Trophoblast cell (in vitro differentiated cells and primary cell): ENCODE measurements around the gene AQP10.
"Not testable (repeated sequence)": the region's sequence is repeated elsewhere in the genome, so short reads cannot be mapped to it uniquely, and the experiment has no call there.

Experiments used
- DNase-seq, 2 donors: peaks; one replicate each; pipeline ENCODE4 v3.0.0-alpha.2; 2016
- H2AFZ ChIP-seq: 2 replicates; pipeline ENCODE4 v1.6.1; 2013; ENCODE audit warnings: low read length, moderate library complexity, mild to moderate bottlenecking; ENCODE audit not compliant: insufficient read depth, poor library complexity
- H2AK5ac ChIP-seq: 2 replicates; pipeline ENCODE4 v1.6.1; 2013; ENCODE audit warnings: mild to moderate bottlenecking, low read length
- H2BK120ac ChIP-seq: 2 replicates; pipeline ENCODE4 v1.6.1; 2013; ENCODE audit warnings: low read length, mild to moderate bottlenecking, moderate library complexity; ENCODE audit not compliant: insufficient read depth, poor library complexity
- H2BK12ac ChIP-seq: 2 replicates; pipeline ENCODE4 v1.6.1; 2013; ENCODE audit warnings: mild to moderate bottlenecking, low read length, moderate library complexity
- H2BK5ac ChIP-seq: 2 replicates; pipeline ENCODE4 v1.6.1; 2013; ENCODE audit warnings: low read length, low read depth, moderate library complexity, mild to moderate bottlenecking; ENCODE audit not compliant: poor library complexity
- H3K14ac ChIP-seq: 2 replicates; pipeline ENCODE4 v1.6.1; 2013; ENCODE audit warnings: mild to moderate bottlenecking, low read length
- H3K18ac ChIP-seq: 2 replicates; pipeline ENCODE4 v1.6.1; 2013; ENCODE audit warnings: mild to moderate bottlenecking, low read length
- H3K23ac ChIP-seq: 2 replicates; pipeline ENCODE4 v1.6.1; 2013; ENCODE audit warnings: low read length
- H3K27ac ChIP-seq: 2 replicates; pipeline ENCODE4 v1.5.1; 2013; ENCODE audit warnings: low read depth, mild to moderate bottlenecking, inconsistent platforms, low read length, moderate library complexity
- H3K27me3 ChIP-seq: 2 replicates; pipeline ENCODE4 v1.6.1; 2013; ENCODE audit warnings: inconsistent platforms, mild to moderate bottlenecking, low read length, moderate library complexity; ENCODE audit not compliant: insufficient read depth
- H3K36me3 ChIP-seq, 2 experiments: 1 replicate in 1 of 2; 2 replicates in 1 of 2; pipeline ENCODE4 v1.6.1; 2013; ENCODE audit warnings: low read length in 2 of 2, mild to moderate bottlenecking in 2 of 2, moderate library complexity in 1 of 2; ENCODE audit not compliant: insufficient read depth in 2 of 2, control insufficient read depth in 1 of 2
- H3K4ac ChIP-seq: 2 replicates; pipeline ENCODE4 v1.6.1; 2013; ENCODE audit warnings: low read depth, mild to moderate bottlenecking, low read length, moderate library complexity
- H3K4me1 ChIP-seq, 2 experiments: 1 replicate in 1 of 2; 2 replicates in 1 of 2; pipeline ENCODE4 v1.6.1; 2013; ENCODE audit warnings: low read length in 2 of 2, mild to moderate bottlenecking in 2 of 2, moderate library complexity in 1 of 2; ENCODE audit not compliant: insufficient read depth in 2 of 2, control insufficient read depth in 1 of 2
- H3K4me2 ChIP-seq: 2 replicates; pipeline ENCODE4 v1.6.1; 2013; ENCODE audit warnings: inconsistent platforms, mild to moderate bottlenecking, low read length, moderate library complexity
- H3K4me3 ChIP-seq: 2 replicates; pipeline ENCODE4 v1.5.1; 2013; ENCODE audit warnings: mild to moderate bottlenecking, low read depth, low read length, inconsistent platforms
- H3K79me1 ChIP-seq: one replicate; pipeline ENCODE4 v1.6.1; 2013; ENCODE audit warnings: low read length
- H3K79me2 ChIP-seq: 2 replicates; pipeline ENCODE4 v1.6.1; 2013; ENCODE audit warnings: low read length, mild to moderate bottlenecking; ENCODE audit not compliant: control insufficient read depth, insufficient read depth, poor library complexity
- H3K9ac ChIP-seq: 2 replicates; pipeline ENCODE4 v1.6.1; 2013; ENCODE audit warnings: mild to moderate bottlenecking, low read length
- H3K9me3 ChIP-seq: 2 replicates; pipeline ENCODE4 v1.6.1; 2013; ENCODE audit warnings: low read depth, mild to moderate bottlenecking, control low read depth, inconsistent platforms, low read length; ENCODE audit not compliant: insufficient read depth
- H4K12ac ChIP-seq: 2 replicates; pipeline ENCODE4 v1.6.1; 2013; ENCODE audit warnings: low read depth, mild to moderate bottlenecking, low read length, moderate library complexity
- H4K8ac ChIP-seq: 2 replicates; pipeline ENCODE4 v1.6.1; 2013; ENCODE audit warnings: low read depth, mild to moderate bottlenecking, low read length, moderate library complexity
- H4K91ac ChIP-seq: one replicate; pipeline ENCODE4 v1.6.1; 2013; ENCODE audit warnings: low read depth, mild to moderate bottlenecking, low read length, moderate library complexity
- WGBS: extraction: QIAGEN DNeasy Blood & Tissue Kit; methylation state at CpG from one replicate; pipeline ENCODE4 v1.1.7; 2013; ENCODE audit warnings: missing lambda C conversion rate; ENCODE audit not compliant: insufficient read length, insufficient coverage; ENCODE audit errors: extremely low coverage; 5-methylcytosine and 5-hydroxymethylcytosine counted together

AQP10 gene

DNA sequence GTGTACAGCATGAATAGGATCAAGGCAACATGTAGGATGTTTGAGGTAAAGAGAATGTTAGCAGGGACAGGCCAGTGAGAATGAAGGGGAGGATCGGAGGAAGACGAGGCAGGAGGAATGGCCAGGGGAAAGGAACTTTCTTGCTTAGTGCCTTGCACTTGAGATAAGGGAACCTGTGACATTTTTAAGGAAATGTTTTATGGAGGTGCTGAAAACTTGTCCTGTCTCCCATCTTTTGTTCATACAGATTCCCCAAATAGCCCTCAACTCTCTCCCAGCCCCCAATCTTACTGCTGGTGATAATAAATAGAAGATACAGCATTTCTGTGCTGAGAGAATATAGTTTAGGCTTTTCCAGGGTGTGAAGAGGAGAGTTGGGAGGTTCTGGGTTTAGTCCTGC lies 18.0 kb downstream of the AQP10 start:
- H3K4ac ChIP-seq = no peak overlapping the region
- H2AFZ ChIP-seq = no peak overlapping the region
- H2BK12ac ChIP-seq = no peak overlapping the region
- peaks cover 1% of the 10 kb centered on the region for H3K9me3 ChIP-seq
- no peak overlapping the region for H2AK5ac ChIP-seq
- WGBS = no CpG with 5 or more reads among the region's 2 CpGs
- no peak overlapping the region for H2BK120ac ChIP-seq
- H4K8ac ChIP-seq = no peak overlapping the region
- H3K79me2 ChIP-seq = no peaks in the 10 kb centered on the region
- H3K23ac ChIP-seq = no peak overlapping the region
- no peak overlapping the region for H3K4me2 ChIP-seq
- H3K4me3 ChIP-seq = no peak overlapping the region
- no peaks in the 10 kb centered on the region for H3K79me1 ChIP-seq
- no peaks in the 10 kb centered on the region for H3K27me3 ChIP-seq
- H3K36me3 ChIP-seq = peaks cover 37 to 38% of the 10 kb centered on the region in 2 experiments
- no peak overlapping the region for H4K12ac ChIP-seq
- H3K14ac ChIP-seq = no peak overlapping the region
- no peak overlapping the region for H3K27ac ChIP-seq
- no peaks in the 10 kb centered on the region for H3K4me1 ChIP-seq
- H3K18ac ChIP-seq = no peak overlapping the region
- no peak overlapping the region for H3K9ac ChIP-seq
- H2BK5ac ChIP-seq = no peak overlapping the region
- H4K91ac ChIP-seq = no peak overlapping the region
- no peak for DNase-seq

GRCh38 chr1:154341366-154341765 lies 20.5 kb downstream of the AQP10 start:
- H2AK5ac ChIP-seq, H3K4ac ChIP-seq, H3K4me1 ChIP-seq, H2BK5ac ChIP-seq, DNase-seq, H4K8ac ChIP-seq, H3K4me2 ChIP-seq, H2BK12ac ChIP-seq, H3K14ac ChIP-seq, H2BK120ac ChIP-seq, H3K9me3 ChIP-seq, H3K79me1 ChIP-seq, H3K4me3 ChIP-seq, H3K79me2 ChIP-seq, H3K27me3 ChIP-seq, H4K12ac ChIP-seq, H2AFZ ChIP-seq, H4K91ac ChIP-seq, H3K27ac ChIP-seq, H3K18ac ChIP-seq, H3K23ac ChIP-seq, H3K9ac ChIP-seq: not testable (repeated sequence)
- peaks cover 52 to 53% of the 10 kb centered on the region in 2 experiments for H3K36me3 ChIP-seq
- WGBS = no CpG with 5 or more reads among the region's 9 CpGs

DNA sequence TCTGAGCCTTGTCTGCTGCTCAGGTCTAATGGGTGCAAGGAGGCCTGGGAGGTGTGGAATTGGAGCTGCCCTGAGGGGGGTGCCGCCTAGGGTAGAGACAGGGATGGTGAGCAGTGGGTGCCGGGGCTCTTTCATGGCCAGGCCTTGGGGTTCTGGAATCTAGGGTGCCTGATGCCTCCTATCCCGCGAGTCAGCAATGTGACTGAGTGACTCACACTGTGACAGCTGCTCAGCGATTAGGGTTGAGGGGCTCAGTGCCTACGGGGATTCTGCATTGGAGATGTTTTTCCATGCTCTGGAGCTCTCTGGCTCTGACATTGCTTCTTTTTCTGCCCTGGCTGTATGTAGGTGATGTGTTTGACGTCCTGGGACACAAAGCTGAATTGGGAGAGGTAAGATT lies 21.2 kb downstream of the AQP10 start:
- peaks cover 54 to 57% of the 10 kb centered on the region in 2 experiments for H3K36me3 ChIP-seq
- no peak overlapping the region for H3K18ac ChIP-seq
- H3K4me1 ChIP-seq = no peaks in the 10 kb centered on the region
- H3K79me2 ChIP-seq = no peaks in the 10 kb centered on the region
- no CpG with 5 or more reads among the region's 7 CpGs for WGBS
- no peak overlapping the region for H2BK120ac ChIP-seq
- H3K27me3 ChIP-seq = no peaks in the 10 kb centered on the region
- H3K9ac ChIP-seq = no peak overlapping the region
- no peak overlapping the region for H3K4me2 ChIP-seq
- no peaks in the 10 kb centered on the region for H3K79me1 ChIP-seq
- H2BK5ac ChIP-seq = no peak overlapping the region
- no peak overlapping the region for H3K4ac ChIP-seq
- peaks cover 1% of the 10 kb centered on the region for H3K9me3 ChIP-seq
- H3K4me3 ChIP-seq = no peak overlapping the region
- no peak overlapping the region for H2BK12ac ChIP-seq
- no peak overlapping the region for H4K12ac ChIP-seq
- no peak overlapping the region for H4K91ac ChIP-seq
- no peak overlapping the region for H3K14ac ChIP-seq
- H3K23ac ChIP-seq = no peak overlapping the region
- no peak overlapping the region for H2AK5ac ChIP-seq
- H3K27ac ChIP-seq = no peak overlapping the region
- no peak for DNase-seq
- no peak overlapping the region for H2AFZ ChIP-seq
- H4K8ac ChIP-seq = no peak overlapping the region

DNA sequence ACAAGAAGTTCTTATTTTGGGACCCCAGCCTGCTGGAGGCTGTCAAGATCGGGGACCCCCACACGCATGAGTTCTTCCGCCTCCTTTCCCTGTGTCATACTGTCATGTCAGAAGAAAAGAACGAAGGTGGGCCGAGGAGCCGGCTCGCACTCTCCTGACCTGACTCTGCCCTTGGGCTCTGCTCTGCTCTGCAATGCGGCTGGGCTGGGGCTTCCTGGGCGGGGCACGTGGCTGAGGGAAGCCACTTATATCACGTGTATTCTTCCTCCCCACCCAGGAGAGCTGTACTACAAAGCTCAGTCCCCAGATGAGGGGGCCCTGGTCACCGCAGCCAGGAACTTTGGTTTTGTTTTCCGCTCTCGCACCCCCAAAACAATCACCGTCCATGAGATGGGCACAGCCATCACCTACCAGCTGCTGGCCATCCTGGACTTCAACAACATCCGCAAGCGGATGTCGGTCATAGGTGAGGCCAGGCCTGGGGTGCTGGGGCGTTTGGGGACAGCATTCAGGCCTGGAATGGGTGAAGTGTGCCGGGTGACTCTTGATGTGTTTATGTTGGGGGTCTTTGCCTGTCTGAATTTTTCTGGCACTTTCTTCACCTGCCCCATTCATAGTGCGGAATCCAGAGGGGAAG lies 22.1 kb downstream of the AQP10 start:
- H3K23ac ChIP-seq = no peak overlapping the region
- no peak overlapping the region for H4K12ac ChIP-seq
- no peak for DNase-seq
- no peak overlapping the region for H4K8ac ChIP-seq
- H3K9ac ChIP-seq = no peak overlapping the region
- H4K91ac ChIP-seq = no peak overlapping the region
- H2BK120ac ChIP-seq = no peak overlapping the region
- H2AFZ ChIP-seq = no peak overlapping the region
- H2AK5ac ChIP-seq = no peak overlapping the region
- no peaks in the 10 kb centered on the region for H3K4me1 ChIP-seq
- peaks cover 1% of the 10 kb centered on the region for H3K9me3 ChIP-seq
- H3K14ac ChIP-seq = no peak overlapping the region
- no peak overlapping the region for H3K4ac ChIP-seq
- no peak overlapping the region for H2BK5ac ChIP-seq
- no peak overlapping the region for H2BK12ac ChIP-seq
- H3K4me2 ChIP-seq = no peak overlapping the region
- H3K27ac ChIP-seq = no peak overlapping the region
- H3K36me3 ChIP-seq = peaks cover 50 to 56% of the 10 kb centered on the region in 2 experiments
- no peaks in the 10 kb centered on the region for H3K79me2 ChIP-seq
- H3K79me1 ChIP-seq = no peaks in the 10 kb centered on the region
- H3K27me3 ChIP-seq = no peaks in the 10 kb centered on the region
- no CpG with 5 or more reads among the region's 21 CpGs for WGBS
- H3K4me3 ChIP-seq = no peak overlapping the region
- no peak overlapping the region for H3K18ac ChIP-seq
